ENCODE results near the gene RWDD1. TPM values are rescaled to one million over a fixed set of nuclear protein-coding genes. Genes with fewer than 3 reads are reported as not detected.

RWDD1 gene
- total RNA-seq, 1 experiment from 2014 or later = 24.6 TPM

GRCh38 chr6:116631379-116631990 lies 60.2 kb downstream of the RWDD1 start:
- Histone ChIP-seq H4K20me1 (ENCODE audit: low read length) (no peaks in the 10 kb centered on the region), H3K4me1 (ENCODE audit: insufficient read depth, low read length) (no peaks in the 10 kb centered on the region), H3K9me3 (ENCODE audit: low read length) (no peaks in the 10 kb centered on the region), H3K9ac (ENCODE audit: low read length) (no peak overlapping the region), H3K27ac (ENCODE audit: low read length) (no peak overlapping the region), H3K4me3 (ENCODE audit: low read length) (no peak overlapping the region), H2AFZ (ENCODE audit: low read length) (no peak overlapping the region), H3K4me2 (ENCODE audit: low read length) (no peak overlapping the region), H3K36me3 (ENCODE audit: low read depth, low read length) (peaks cover 8% of the 10 kb centered on the region; the same call in 1 of the 2 replicates), H3K79me2 (ENCODE audit: low read length) (no peaks in the 10 kb centered on the region), H3F3A (ENCODE audit: low read length, unreplicated experiment) (no peaks in the 10 kb centered on the region), H3K27me3 (ENCODE audit: low read length) (no peaks in the 10 kb centered on the region), H3K9me2 (replicated peaks; ENCODE audit: low read length) (no peaks in the 10 kb centered on the region)
- BruUV-seq (replicated peaks) = no TSS peak
- intact Hi-C loops (cut with micrococcal nuclease) = no loop called here
- ChIA-PET CTCF (no interaction called here), POLR2A (ENCODE audit: unreplicated experiment) (no interaction called here)
- DNase-seq = no peak
- no peak for ATAC-seq
- TF ChIP-seq EZH2phosphoT487 (IDR thresholded peaks at IDR 0.05; ENCODE audit: borderline replicate concordance, low read length) (no peak), EZH2 (IDR thresholded peaks at IDR 0.05; ENCODE audit: low read length, unreplicated experiment) (no peak)
- TF ChIP-seq, protein P1, sequence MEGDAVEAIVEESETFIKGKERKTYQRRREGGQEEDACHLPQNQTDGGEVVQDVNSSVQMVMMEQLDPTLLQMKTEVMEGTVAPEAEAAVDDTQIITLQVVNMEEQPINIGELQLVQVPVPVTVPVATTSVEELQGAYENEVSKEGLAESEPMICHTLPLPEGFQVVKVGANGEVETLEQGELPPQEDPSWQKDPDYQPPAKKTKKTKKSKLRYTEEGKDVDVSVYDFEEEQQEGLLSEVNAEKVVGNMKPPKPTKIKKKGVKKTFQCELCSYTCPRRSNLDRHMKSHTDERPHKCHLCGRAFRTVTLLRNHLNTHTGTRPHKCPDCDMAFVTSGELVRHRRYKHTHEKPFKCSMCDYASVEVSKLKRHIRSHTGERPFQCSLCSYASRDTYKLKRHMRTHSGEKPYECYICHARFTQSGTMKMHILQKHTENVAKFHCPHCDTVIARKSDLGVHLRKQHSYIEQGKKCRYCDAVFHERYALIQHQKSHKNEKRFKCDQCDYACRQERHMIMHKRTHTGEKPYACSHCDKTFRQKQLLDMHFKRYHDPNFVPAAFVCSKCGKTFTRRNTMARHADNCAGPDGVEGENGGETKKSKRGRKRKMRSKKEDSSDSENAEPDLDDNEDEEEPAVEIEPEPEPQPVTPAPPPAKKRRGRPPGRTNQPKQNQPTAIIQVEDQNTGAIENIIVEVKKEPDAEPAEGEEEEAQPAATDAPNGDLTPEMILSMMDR (conservative IDR thresholded peaks at IDR 0.05; ENCODE audit: low read depth, low read length) = no peak

GRCh38 chr6:116633685-116634084 lies 62.4 kb downstream of the RWDD1 start:
- H3K9me2 ChIP-seq (replicated peaks; ENCODE audit: low read length) = no peaks in the 10 kb centered on the region
- no peak overlapping the region for H3K9ac ChIP-seq (ENCODE audit: low read length)
- H3K79me2 ChIP-seq (ENCODE audit: low read length) = no peaks in the 10 kb centered on the region
- peak; percentile 30 for DNase-seq
- no peaks in the 10 kb centered on the region for H4K20me1 ChIP-seq (ENCODE audit: low read length)
- H3K27ac ChIP-seq (ENCODE audit: low read length) = no peak overlapping the region
- no peak overlapping the region for H2AFZ ChIP-seq (ENCODE audit: low read length)
- no peak overlapping the region for H3K4me2 ChIP-seq (ENCODE audit: low read length)
- TF ChIP-seq EZH2 (IDR thresholded peaks at IDR 0.05; ENCODE audit: low read length, unreplicated experiment) (no peak), EZH2phosphoT487 (IDR thresholded peaks at IDR 0.05; ENCODE audit: borderline replicate concordance, low read length) (no peak)
- TF ChIP-seq, protein P1 (conservative IDR thresholded peaks at IDR 0.05; ENCODE audit: low read depth, low read length) = peak; percentile 50
- H3K9me3 ChIP-seq (ENCODE audit: low read length) = no peaks in the 10 kb centered on the region
- peaks cover 8% of the 10 kb centered on the region; the same call in 1 of the 2 replicates for H3K36me3 ChIP-seq (ENCODE audit: low read depth, low read length)
- no TSS peak for BruUV-seq (replicated peaks)
- ChIA-PET POLR2A (ENCODE audit: unreplicated experiment) (no interaction called here), CTCF (no interaction called here)
- intact Hi-C loops (cut with micrococcal nuclease) = no loop called here
- no peaks in the 10 kb centered on the region for H3F3A ChIP-seq (ENCODE audit: low read length, unreplicated experiment)
- H3K4me3 ChIP-seq (ENCODE audit: low read length) = no peak overlapping the region
- H3K27me3 ChIP-seq (ENCODE audit: low read length) = no peaks in the 10 kb centered on the region
- no peaks in the 10 kb centered on the region for H3K4me1 ChIP-seq (ENCODE audit: insufficient read depth, low read length)
- ATAC-seq = peak; percentile 45; the same call in 1 of the 2 replicates

Other genes with a start within 250 kb of the RWDD1 start
- 9.6 and 9.8 TPM in 2 replicates for gene DSE, start 200.6 kb upstream of the RWDD1 start, total RNA-seq (2014; rRNA removed)
- not detected in 2 replicates for gene CALHM6, start 110.1 kb upstream of the RWDD1 start, total RNA-seq (2014; rRNA removed)
- gene CALHM5, start 59.9 kb upstream of the RWDD1 start, total RNA-seq (2014; rRNA removed) = not detected in 2 replicates
- gene TRAPPC3L, start 25.8 kb upstream of the RWDD1 start, total RNA-seq (2014; rRNA removed) = not detected in 2 replicates
- gene CALHM4, start 17.8 kb upstream of the RWDD1 start, total RNA-seq (2014; rRNA removed) = not detected in 2 replicates
- gene RSPH4A, start 45.0 kb downstream of the RWDD1 start, total RNA-seq (2014; rRNA removed) = 0.04 TPM in 1 of 2 replicates, not detected in the other
- 2.7 and 6.3 TPM in 2 replicates for gene ZUP1, start 97.3 kb downstream of the RWDD1 start, total RNA-seq (2014; rRNA removed)
- 4.9 and 5.5 TPM in 2 replicates for gene KPNA5, start 109.7 kb downstream of the RWDD1 start, total RNA-seq (2014; rRNA removed)
- gene FAM162B, start 194.2 kb downstream of the RWDD1 start, total RNA-seq (2014; rRNA removed) = not detected in 2 replicates

Measured in PC-3 (cell line).